Endothelial cell of umbilical vein (primary cell): ENCODE measurements around the gene VWA8.

ENCODE experiments used
- CTCF ChIP-seq, 2 donors: IDR thresholded peaks; 1 replicate in 1 of 2; 2 replicates in 1 of 2; pipeline ENCODE4 v1.5.1; 2011; ENCODE audit warnings: low read length in 2 of 2, mild to moderate bottlenecking in 2 of 2, moderate library complexity in 2 of 2, control low read depth in 1 of 2, inconsistent platforms in 1 of 2, low read depth in 1 of 2; ENCODE audit not compliant: insufficient read depth in 1 of 2; ENCODE audit errors: extremely low read depth in 1 of 2
- EZH2 ChIP-seq: IDR thresholded peaks from 2 replicates; pipeline ENCODE4 v1.6.1; 2012; ENCODE audit warnings: borderline replicate concordance, low read depth, mild to moderate bottlenecking, moderate library complexity, low read length, inconsistent platforms; ENCODE audit not compliant: severe bottlenecking
- GATA2 ChIP-seq: IDR thresholded peaks from 2 replicates; pipeline ENCODE4 v1.7.0; 2011; ENCODE audit warnings: low read depth, mild to moderate bottlenecking, moderate library complexity, mixed read lengths, low read length; ENCODE audit not compliant: insufficient read length, insufficient read depth
- JUN ChIP-seq: IDR thresholded peaks from 2 replicates; pipeline ENCODE4 v1.6.1; 2011; ENCODE audit warnings: borderline replicate concordance, low read depth; ENCODE audit not compliant: insufficient read length, insufficient read depth
- MAX ChIP-seq: IDR thresholded peaks from 2 replicates; pipeline ENCODE4 v1.6.1; 2011; ENCODE audit not compliant: insufficient read depth, insufficient read length
- MYC ChIP-seq: IDR thresholded peaks from one replicate; pipeline ENCODE4 v1.6.1; 2011; ENCODE audit warnings: mild to moderate bottlenecking, low read depth, low read length
- POLR2A ChIP-seq: IDR thresholded peaks from 2 replicates; pipeline ENCODE4 v1.6.1; 2012; ENCODE audit warnings: low read depth, mild to moderate bottlenecking, control low read depth, low read length
- POLR2AphosphoS5 ChIP-seq: IDR thresholded peaks from 2 replicates; pipeline ENCODE4 v1.6.1; 2012; ENCODE audit warnings: low read depth, mild to moderate bottlenecking, control low read depth, low read length, moderate library complexity; ENCODE audit not compliant: insufficient read depth

- TF ChIP-seq POLR2A: no peak
- TF ChIP-seq EZH2: no peak
- no peak for TF ChIP-seq CTCF (IDR thresholded peaks at IDR 0.05; ENCODE audit: extremely low read depth in 1 of 2, insufficient read depth in 1 of 2, low read depth in 1 of 2, low read length in 2 of 2)
- TF ChIP-seq JUN: no peak
- no peak for TF ChIP-seq POLR2AphosphoS5
- no peak for TF ChIP-seq MYC
- no peak for TF ChIP-seq MAX
- no peak for TF ChIP-seq GATA2
These were observed 204.6 kb downstream of the VWA8 start for GRCh38 chr13:41756198-41756880.
